Activated CD4-positive, alpha-beta T cell treated with anti-CD3 and anti-CD28 coated beads, Interleukin-2, amount 50 U/mL, for 16 hours (primary cell): ENCODE data around the gene KRT73.
A peak's percentile ranks its signal among the peaks of the same experiment; 100 is the strongest.

Experiments
- DNase-seq: peaks from one replicate; pipeline ENCODE4 v3.0.0-alpha.2; 2020

KRT73 gene

GRCh38 chr12:52645120-52645761 lies 26.9 kb upstream of the KRT73 start:
- DNase-seq: peak; percentile 18

- no peak for DNase-seq
Observed at GRCh38 chr12:52644078-52644415, 25.7 kb upstream of the KRT73 start.

- DNase-seq: no peak
Observed at GRCh38 chr12:52643233-52644077, 25.1 kb upstream of the KRT73 start.

- no peak for DNase-seq
Observed at GRCh38 chr12:52641468-52641867, 23.1 kb upstream of the KRT73 start.

- DNase-seq: no peak
Observed at GRCh38 chr12:52637299-52637698, 18.9 kb upstream of the KRT73 start.

GRCh38 chr12:52636592-52637258 lies 18.4 kb upstream of the KRT73 start:
- DNase-seq: no peak

- DNase-seq: no peak
Observed at GRCh38 chr12:52636189-52636588, 17.8 kb upstream of the KRT73 start.

- DNase-seq: no peak
Observed at GRCh38 chr12:52634266-52635056, 16.1 kb upstream of the KRT73 start.

GRCh38 chr12:52633383-52633782 lies 15.0 kb upstream of the KRT73 start:
- DNase-seq: no peak

- no peak for DNase-seq
Observed at GRCh38 chr12:52632656-52633055, 14.3 kb upstream of the KRT73 start.

GRCh38 chr12:52631676-52632459 lies 13.5 kb upstream of the KRT73 start:
- DNase-seq: no peak

- no peak for DNase-seq
Observed at GRCh38 chr12:52631264-52631663, 12.9 kb upstream of the KRT73 start.

GRCh38 chr12:52630599-52631200 lies 12.3 kb upstream of the KRT73 start:
- no peak for DNase-seq

GRCh38 chr12:52630008-52630500 lies 11.7 kb upstream of the KRT73 start:
- no peak for DNase-seq

- DNase-seq: no peak
Observed at GRCh38 chr12:52629281-52630007, 11.1 kb upstream of the KRT73 start.

GRCh38 chr12:52628841-52629240 lies 10.5 kb upstream of the KRT73 start:
- no peak for DNase-seq

GRCh38 chr12:52628111-52628507 lies 9.8 kb upstream of the KRT73 start:
- no peak for DNase-seq

GRCh38 chr12:52627395-52628110 lies 9.2 kb upstream of the KRT73 start:
- DNase-seq: no peak

GRCh38 chr12:52622349-52622748 lies 4.0 kb upstream of the KRT73 start:
- no peak for DNase-seq

GRCh38 chr12:52618866-52619265 lies 507 bp upstream of the KRT73 start:
- no peak for DNase-seq
